ENCODE data around the gene SND1. TPM values are rescaled to one million over a fixed set of nuclear protein-coding genes. Genes with fewer than 3 reads are reported as not detected.
A peak's percentile ranks its signal among the peaks of the same experiment; 100 is the strongest.

SND1 gene
- total RNA-seq, 1 experiment from 2014 or later: 147 TPM

DNA sequence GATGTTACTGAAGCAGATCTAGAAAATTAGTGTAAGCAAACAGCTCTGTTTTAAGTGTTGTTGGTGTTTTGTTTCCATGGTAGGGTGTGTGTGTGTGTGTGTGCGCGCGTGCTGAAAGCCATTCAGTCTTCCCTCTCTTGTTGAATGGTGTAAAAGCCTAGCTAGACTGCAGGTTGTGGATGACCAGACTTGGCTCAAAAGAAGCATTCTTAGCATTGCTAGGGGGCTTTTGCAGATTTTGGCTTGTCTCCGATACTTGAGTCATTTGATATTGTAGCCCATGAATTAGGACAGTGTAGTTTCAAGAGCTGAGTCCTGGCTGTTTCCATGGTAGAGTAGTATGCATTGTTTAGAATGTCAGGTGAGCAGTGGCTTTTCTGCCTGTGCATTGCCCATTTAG, 99.1 kb downstream of the SND1 start:
- peak in 1 of 2 experiments; percentile 11 for DNase-seq
- H3K27ac ChIP-seq: no peak overlapping the region
- no peak overlapping the region for H3K4me3 ChIP-seq

DNA sequence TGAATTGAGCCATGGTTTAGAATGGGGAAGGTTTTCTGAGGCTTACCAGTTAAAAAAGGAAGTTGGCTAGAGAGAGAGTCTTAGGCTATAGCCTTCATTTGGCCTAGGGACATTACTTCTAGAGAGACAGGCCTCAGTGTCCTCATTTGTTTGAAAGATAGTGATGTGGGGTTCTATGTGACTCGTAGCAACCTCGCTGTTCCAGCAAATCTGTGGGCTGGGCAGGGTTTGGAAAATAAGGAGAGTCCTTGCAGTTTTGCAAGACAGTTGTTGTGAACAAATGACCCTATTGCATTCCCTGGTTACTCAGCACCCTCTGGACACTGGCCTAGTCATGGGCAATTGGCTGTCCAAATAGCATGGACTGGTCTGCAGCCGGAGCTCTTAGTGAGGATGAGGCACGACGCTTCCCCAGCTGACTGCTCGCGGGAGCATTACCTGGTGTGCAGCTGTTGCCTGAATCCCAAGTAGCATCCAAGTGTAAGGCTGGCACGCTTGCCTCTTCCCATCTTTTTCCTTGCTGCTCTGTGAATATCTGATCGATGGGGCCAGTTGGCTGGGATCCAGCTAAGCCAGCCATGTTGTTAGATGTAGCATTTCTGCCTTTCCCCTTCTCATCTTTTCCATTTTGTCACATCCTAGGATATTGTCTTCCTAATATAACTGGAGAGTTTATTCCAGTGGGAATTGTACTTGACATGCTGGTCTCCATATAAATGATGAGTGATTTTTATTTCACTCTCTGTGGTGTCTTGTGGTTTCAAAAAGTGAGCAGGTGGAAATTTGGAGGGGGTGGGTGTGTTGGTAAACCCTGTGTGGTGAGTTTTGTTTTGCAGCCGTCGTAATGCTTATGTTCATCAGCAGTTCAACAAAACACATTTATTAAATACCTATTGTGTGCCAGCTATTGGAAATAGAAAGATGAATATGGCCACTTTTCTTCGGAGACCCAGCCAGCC, 99.8 kb downstream of the SND1 start:
- Histone ChIP-seq H3K36me3 (peaks cover 10% of the 10 kb centered on the region), H3K4me1 (no peaks in the 10 kb centered on the region), H3K4me3 (no peak overlapping the region), H3K9me3 (replicated peaks) (no peaks in the 10 kb centered on the region), H3K27ac (no peak overlapping the region), H3K27me3 (no peaks in the 10 kb centered on the region)
- peak in 1 of 2 experiments; percentile 22 for DNase-seq

More for the DNA sequence above, 99.1 kb downstream of the SND1 start:
- peaks cover 10% of the 10 kb centered on the region for H3K36me3 ChIP-seq
- H3K9me3 ChIP-seq (replicated peaks): no peaks in the 10 kb centered on the region
- H3K4me1 ChIP-seq: no peaks in the 10 kb centered on the region
- H3K27me3 ChIP-seq: no peaks in the 10 kb centered on the region

DNA sequence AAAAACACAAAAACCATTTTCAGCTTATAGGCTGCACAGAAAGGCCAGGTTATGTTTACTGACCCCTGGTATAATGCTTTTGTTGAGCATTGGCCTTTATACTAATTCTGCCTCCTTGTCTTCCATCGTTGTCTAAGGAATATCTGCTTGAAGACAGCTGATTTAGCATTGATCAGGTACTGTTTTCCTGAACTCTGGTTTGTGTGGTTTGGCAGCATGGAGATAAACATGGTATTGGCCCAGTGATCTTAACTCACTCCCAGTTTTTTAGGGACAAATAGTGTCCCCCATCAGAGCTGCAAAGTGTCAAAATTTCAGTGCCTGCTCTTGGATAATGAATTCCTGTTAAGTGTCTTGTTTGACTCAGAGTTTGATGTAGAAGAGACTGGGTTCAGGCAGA, 100.8 kb downstream of the SND1 start:
- Histone ChIP-seq H3K36me3 (peaks cover 8% of the 10 kb centered on the region), H3K4me3 (no peak overlapping the region), H3K9me3 (replicated peaks) (no peaks in the 10 kb centered on the region), H3K27ac (no peak overlapping the region), H3K27me3 (no peaks in the 10 kb centered on the region), H3K4me1 (no peaks in the 10 kb centered on the region)
- no peak for DNase-seq

DNA sequence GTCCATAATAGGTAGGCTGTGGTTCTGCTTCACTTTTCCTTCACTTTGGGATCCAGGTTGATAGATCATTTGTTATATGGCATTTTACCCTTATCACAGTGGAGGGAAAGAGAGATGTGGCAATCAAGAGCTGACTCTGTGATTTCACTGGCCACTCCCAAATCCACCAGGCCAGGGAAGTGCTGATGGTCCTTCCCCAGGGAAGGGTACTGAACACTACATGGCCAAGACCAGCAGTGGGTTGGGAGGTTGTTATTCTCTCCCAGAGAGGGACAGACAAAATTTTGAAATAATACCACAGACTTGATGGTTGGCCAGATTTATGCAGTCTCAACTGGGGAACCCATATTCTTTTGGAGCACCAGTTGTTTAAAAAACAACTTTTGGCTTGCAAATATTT, 102.5 kb downstream of the SND1 start:
- Histone ChIP-seq H3K27ac (no peak overlapping the region), H3K27me3 (no peaks in the 10 kb centered on the region), H3K9me3 (replicated peaks) (no peaks in the 10 kb centered on the region), H3K4me3 (no peak overlapping the region), H3K4me1 (no peaks in the 10 kb centered on the region), H3K36me3 (peaks cover 3% of the 10 kb centered on the region; the same call in 1 of the 2 replicates)
- DNase-seq: no peak

DNA sequence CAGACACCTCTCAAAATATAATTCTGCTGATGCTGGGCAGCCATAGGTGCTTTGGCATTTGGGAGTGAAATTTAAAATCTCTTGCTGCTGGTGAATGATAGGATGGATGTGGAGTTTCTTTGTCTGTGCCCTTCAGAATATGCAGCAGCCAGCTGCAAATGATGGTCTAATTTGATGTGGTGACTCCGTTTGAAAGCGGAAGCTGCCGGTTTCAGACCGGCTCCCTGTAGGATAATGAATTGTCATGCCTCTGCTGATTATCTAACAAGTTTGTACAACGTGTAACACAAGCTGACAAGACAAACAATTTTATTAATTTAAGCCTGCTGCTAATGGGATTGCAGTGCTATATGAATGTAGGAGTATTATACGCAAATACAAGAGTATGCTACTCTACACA, 103.5 kb downstream of the SND1 start:
- no peaks in the 10 kb centered on the region for H3K4me1 ChIP-seq
- no peaks in the 10 kb centered on the region for H3K9me3 ChIP-seq (replicated peaks)
- H3K27ac ChIP-seq: no peak overlapping the region
- DNase-seq: no peak
- H3K27me3 ChIP-seq: no peaks in the 10 kb centered on the region
- H3K4me3 ChIP-seq: no peak overlapping the region
- H3K36me3 ChIP-seq: no peaks in the 10 kb centered on the region; the same call in 1 of the 2 replicates

GRCh38 chr7:127755965-127756364, 104.0 kb downstream of the SND1 start:
- no peaks in the 10 kb centered on the region; the same call in 1 of the 2 replicates for H3K36me3 ChIP-seq
- no peaks in the 10 kb centered on the region for H3K9me3 ChIP-seq (replicated peaks)
- no peaks in the 10 kb centered on the region for H3K4me1 ChIP-seq
- no peaks in the 10 kb centered on the region for H3K27me3 ChIP-seq
- H3K27ac ChIP-seq: no peak overlapping the region
- no peak for DNase-seq
- no peak overlapping the region for H3K4me3 ChIP-seq

- no peak for DNase-seq
- no peak overlapping the region for H3K4me3 ChIP-seq
- H3K4me1 ChIP-seq: no peaks in the 10 kb centered on the region
- H3K36me3 ChIP-seq: no peaks in the 10 kb centered on the region
- H3K27ac ChIP-seq: no peak overlapping the region
- no peaks in the 10 kb centered on the region for H3K27me3 ChIP-seq
- H3K9me3 ChIP-seq (replicated peaks): no peaks in the 10 kb centered on the region
These were observed 106.1 kb downstream of the SND1 start for GRCh38 chr7:127758105-127758504.

GRCh38 chr7:127758845-127759244, 106.9 kb downstream of the SND1 start:
- DNase-seq: no peak
- no peak overlapping the region for H3K4me3 ChIP-seq
- H3K27ac ChIP-seq: no peak overlapping the region
- H3K36me3 ChIP-seq: no peaks in the 10 kb centered on the region
- no peaks in the 10 kb centered on the region for H3K27me3 ChIP-seq
- no peaks in the 10 kb centered on the region for H3K4me1 ChIP-seq
- H3K9me3 ChIP-seq (replicated peaks): no peaks in the 10 kb centered on the region

DNA sequence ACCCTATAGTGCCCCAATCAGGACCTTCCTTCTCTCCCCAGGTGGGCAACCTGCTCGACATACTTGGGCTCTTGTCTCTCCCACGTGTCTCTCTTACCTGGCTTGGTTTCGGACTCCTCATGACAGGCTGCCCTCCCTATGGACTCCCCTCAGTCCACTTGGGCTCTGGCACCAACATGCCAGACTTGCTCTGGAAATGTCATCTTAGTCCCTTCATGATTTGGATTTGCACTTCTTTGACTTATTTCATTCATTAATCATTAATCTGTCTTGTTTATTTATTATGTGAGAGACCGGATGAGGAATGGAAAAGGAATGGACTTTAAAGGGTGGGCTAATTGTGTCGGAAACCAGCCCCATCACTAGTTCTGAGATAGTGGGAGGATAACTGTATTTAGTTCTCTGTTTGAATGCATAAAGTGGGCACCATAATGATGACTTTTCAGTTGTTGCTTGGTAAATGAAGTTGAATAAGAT, 108.0 kb downstream of the SND1 start:
- Histone ChIP-seq H3K36me3 (no peaks in the 10 kb centered on the region), H3K4me1 (no peaks in the 10 kb centered on the region), H3K27ac (no peak overlapping the region), H3K9me3 (replicated peaks) (no peaks in the 10 kb centered on the region), H3K27me3 (no peaks in the 10 kb centered on the region), H3K4me3 (no peak overlapping the region)
- DNase-seq: no peak

- H3K4me3 ChIP-seq: no peak overlapping the region
- H3K4me1 ChIP-seq: no peaks in the 10 kb centered on the region
- no peak for DNase-seq
- H3K27me3 ChIP-seq: no peaks in the 10 kb centered on the region
- H3K36me3 ChIP-seq: 0 out of 2 replicates have a peak, but pooled peaks cover 1% of the 10 kb centered on the region
- H3K9me3 ChIP-seq (replicated peaks): no peaks in the 10 kb centered on the region
- H3K27ac ChIP-seq: no peak overlapping the region
These were observed 108.5 kb downstream of the SND1 start for GRCh38 chr7:127760436-127761031.

DNA sequence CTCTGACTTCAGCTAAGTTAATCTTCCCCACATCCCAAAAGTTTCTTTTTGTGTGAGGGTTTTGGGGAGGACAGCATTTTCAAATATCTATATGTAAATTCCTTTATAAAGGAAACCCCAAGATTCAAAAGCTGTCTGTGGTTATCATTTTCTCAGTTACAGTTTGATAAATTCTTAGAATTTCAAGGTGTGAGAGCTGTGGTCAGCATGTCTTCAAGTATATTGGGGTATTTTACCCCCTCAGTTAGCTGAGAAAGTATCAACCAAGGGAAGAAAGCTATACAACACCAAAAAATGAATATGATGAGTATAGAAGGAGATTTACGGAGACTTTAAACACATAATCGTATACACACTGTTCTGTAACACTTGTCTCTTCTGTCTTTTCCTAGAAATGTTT, 109.2 kb downstream of the SND1 start:
- no peak overlapping the region for H3K4me3 ChIP-seq
- DNase-seq: no peak
- H3K36me3 ChIP-seq: 0 out of 2 replicates have a peak, but pooled peaks cover 3% of the 10 kb centered on the region
- H3K27me3 ChIP-seq: no peaks in the 10 kb centered on the region
- H3K4me1 ChIP-seq: no peaks in the 10 kb centered on the region
- H3K9me3 ChIP-seq (replicated peaks): no peaks in the 10 kb centered on the region
- H3K27ac ChIP-seq: no peak overlapping the region

DNA sequence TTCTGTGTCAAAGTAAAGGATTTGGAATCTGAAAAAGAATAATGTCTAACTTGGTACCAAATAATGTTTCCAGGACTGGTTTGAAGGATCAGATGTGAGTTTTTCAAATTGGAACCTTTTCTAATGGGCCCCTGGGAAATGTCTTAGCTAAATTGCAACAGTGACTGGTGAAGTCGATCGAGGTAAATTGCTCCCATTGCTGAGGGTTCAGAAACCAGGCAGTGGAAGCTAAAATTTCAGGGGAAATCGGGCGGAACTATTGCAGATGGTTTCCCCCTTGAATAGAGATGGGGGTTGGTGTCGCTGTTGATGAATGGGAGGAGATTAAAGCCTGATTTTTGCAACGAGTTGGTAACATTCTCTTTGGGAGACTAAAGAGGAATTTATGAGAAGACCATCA, 112.7 kb downstream of the SND1 start:
- Histone ChIP-seq H3K36me3 (0 out of 2 replicates have a peak, but pooled peaks cover 3% of the 10 kb centered on the region), H3K4me3 (no peak overlapping the region), H3K9me3 (replicated peaks) (no peaks in the 10 kb centered on the region), H3K4me1 (no peaks in the 10 kb centered on the region; the same call in 1 of the 2 replicates), H3K27ac (no peak overlapping the region), H3K27me3 (no peaks in the 10 kb centered on the region)
- no peak for DNase-seq

- no peak overlapping the region for H3K4me3 ChIP-seq
- H3K4me1 ChIP-seq: no peaks in the 10 kb centered on the region; the same call in 1 of the 2 replicates
- 0 out of 2 replicates have a peak, but pooled peaks cover 3% of the 10 kb centered on the region for H3K36me3 ChIP-seq
- H3K27ac ChIP-seq: no peak overlapping the region
- H3K27me3 ChIP-seq: no peaks in the 10 kb centered on the region
- no peaks in the 10 kb centered on the region for H3K9me3 ChIP-seq (replicated peaks)
- DNase-seq: no peak
These were observed 113.2 kb downstream of the SND1 start for GRCh38 chr7:127765150-127765549.

- Histone ChIP-seq H3K4me3 (no peak overlapping the region), H3K36me3 (0 out of 2 replicates have a peak, but pooled peaks cover 3% of the 10 kb centered on the region), H3K4me1 (peaks cover 3% of the 10 kb centered on the region; the same call in 1 of the 2 replicates), H3K27me3 (no peaks in the 10 kb centered on the region), H3K27ac (no peak overlapping the region), H3K9me3 (replicated peaks) (no peaks in the 10 kb centered on the region)
- DNase-seq: no peak
These were observed 115.0 kb downstream of the SND1 start for GRCh38 chr7:127766831-127767459.

DNA sequence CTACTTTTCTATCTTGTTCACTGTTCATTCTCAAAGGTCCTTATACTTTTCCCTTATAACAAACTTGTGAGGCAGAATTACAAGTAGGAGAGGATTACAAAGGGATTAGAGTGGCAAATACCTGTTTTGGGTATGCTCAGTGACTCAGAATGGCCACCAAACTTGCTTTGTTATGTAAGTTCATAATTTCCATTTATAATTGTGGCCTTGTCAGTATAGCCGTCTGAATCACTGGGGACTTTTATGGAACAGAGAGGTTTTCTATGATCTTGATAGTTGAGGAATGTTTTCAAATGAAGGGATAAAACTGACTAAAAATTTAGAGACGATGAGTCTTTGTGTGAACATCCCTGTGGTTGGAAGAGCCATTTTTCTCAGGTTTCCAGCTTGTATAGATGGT, 116.2 kb downstream of the SND1 start:
- no peak for DNase-seq
- H3K27ac ChIP-seq: no peak overlapping the region

More for the DNA sequence above, 116.2 kb downstream of the SND1 start:
- 0 out of 2 replicates have a peak, but pooled peaks cover 3% of the 10 kb centered on the region for H3K36me3 ChIP-seq
- no peaks in the 10 kb centered on the region for H3K9me3 ChIP-seq (replicated peaks)
- peaks cover 3% of the 10 kb centered on the region; the same call in 1 of the 2 replicates for H3K4me1 ChIP-seq
- no peak overlapping the region for H3K4me3 ChIP-seq
- no peaks in the 10 kb centered on the region for H3K27me3 ChIP-seq
